ENCODE results near the gene NCAPD3. TPM values are rescaled to one million over a fixed set of nuclear protein-coding genes. Genes with fewer than 3 reads are reported as not detected.

The NCAPD3 gene
- total RNA-seq, 1 experiment from 2014 or later, result 85.0 TPM

GRCh38 chr11:134206185-134206584 is 17.6 kb downstream of the NCAPD3 start:
- Histone ChIP-seq H3F3A (ENCODE audit: low read length, unreplicated experiment) (no peaks in the 10 kb centered on the region), H3K27me3 (ENCODE audit: low read length) (no peaks in the 10 kb centered on the region), H3K4me1 (ENCODE audit: insufficient read depth, low read length) (no peaks in the 10 kb centered on the region), H3K4me3 (ENCODE audit: low read length) (no peak overlapping the region), H3K9ac (ENCODE audit: low read length) (no peak overlapping the region), H3K27ac (ENCODE audit: low read length) (no peak overlapping the region), H3K9me2 (replicated peaks; ENCODE audit: low read length) (no peaks in the 10 kb centered on the region), H4K20me1 (ENCODE audit: low read length) (no peaks in the 10 kb centered on the region), H3K9me3 (ENCODE audit: low read length) (no peaks in the 10 kb centered on the region), H3K36me3 (ENCODE audit: low read depth, low read length) (peaks cover 83% of the 10 kb centered on the region), H3K79me2 (ENCODE audit: low read length) (peaks cover 6% of the 10 kb centered on the region), H3K4me2 (ENCODE audit: low read length) (no peak overlapping the region), H2AFZ (ENCODE audit: low read length) (no peak overlapping the region)
- no peak for ATAC-seq
- ChIA-PET POLR2A (ENCODE audit: unreplicated experiment) (no interaction called here), CTCF (no interaction called here)
- DNase-seq, result no peak
- intact Hi-C loops (cut with micrococcal nuclease), result no loop called here
- TF ChIP-seq, protein P1, sequence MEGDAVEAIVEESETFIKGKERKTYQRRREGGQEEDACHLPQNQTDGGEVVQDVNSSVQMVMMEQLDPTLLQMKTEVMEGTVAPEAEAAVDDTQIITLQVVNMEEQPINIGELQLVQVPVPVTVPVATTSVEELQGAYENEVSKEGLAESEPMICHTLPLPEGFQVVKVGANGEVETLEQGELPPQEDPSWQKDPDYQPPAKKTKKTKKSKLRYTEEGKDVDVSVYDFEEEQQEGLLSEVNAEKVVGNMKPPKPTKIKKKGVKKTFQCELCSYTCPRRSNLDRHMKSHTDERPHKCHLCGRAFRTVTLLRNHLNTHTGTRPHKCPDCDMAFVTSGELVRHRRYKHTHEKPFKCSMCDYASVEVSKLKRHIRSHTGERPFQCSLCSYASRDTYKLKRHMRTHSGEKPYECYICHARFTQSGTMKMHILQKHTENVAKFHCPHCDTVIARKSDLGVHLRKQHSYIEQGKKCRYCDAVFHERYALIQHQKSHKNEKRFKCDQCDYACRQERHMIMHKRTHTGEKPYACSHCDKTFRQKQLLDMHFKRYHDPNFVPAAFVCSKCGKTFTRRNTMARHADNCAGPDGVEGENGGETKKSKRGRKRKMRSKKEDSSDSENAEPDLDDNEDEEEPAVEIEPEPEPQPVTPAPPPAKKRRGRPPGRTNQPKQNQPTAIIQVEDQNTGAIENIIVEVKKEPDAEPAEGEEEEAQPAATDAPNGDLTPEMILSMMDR (conservative IDR thresholded peaks at IDR 0.05; ENCODE audit: low read depth, low read length), result no peak
- TF ChIP-seq EZH2phosphoT487 (IDR thresholded peaks at IDR 0.05; ENCODE audit: borderline replicate concordance, low read length) (no peak), EZH2 (IDR thresholded peaks at IDR 0.05; ENCODE audit: low read length, unreplicated experiment) (no peak)
- no TSS peak for BruUV-seq (replicated peaks)

DNA sequence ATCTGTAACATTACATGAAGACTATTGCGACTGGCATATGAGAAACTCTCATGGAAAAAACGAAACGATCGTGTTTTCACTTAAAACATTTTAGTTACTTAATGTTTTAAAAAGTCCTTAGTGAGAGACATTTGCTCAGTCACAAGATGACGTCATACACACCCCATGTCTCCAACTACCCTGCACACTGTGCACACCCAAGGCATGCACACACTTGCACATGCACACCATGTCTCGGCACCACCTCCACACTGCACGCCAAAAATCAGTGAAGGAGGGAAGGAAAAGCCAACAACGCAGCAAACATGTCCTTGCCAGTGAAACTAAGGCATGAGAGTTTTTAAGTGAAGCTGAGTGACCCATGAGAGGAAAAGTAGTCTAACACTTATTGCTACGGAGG is 18.0 kb downstream of the NCAPD3 start:
- no peak overlapping the region for H3K4me3 ChIP-seq (ENCODE audit: low read length)
- H3K9me3 ChIP-seq (ENCODE audit: low read length), result no peaks in the 10 kb centered on the region
- no TSS peak for BruUV-seq (replicated peaks)
- no peaks in the 10 kb centered on the region for H4K20me1 ChIP-seq (ENCODE audit: low read length)
- ChIA-PET CTCF (no interaction called here), POLR2A (ENCODE audit: unreplicated experiment) (no interaction called here)
- ATAC-seq (no peak), DNase-seq (no peak)
- H3F3A ChIP-seq (ENCODE audit: low read length, unreplicated experiment), result no peaks in the 10 kb centered on the region
- no peak overlapping the region for H2AFZ ChIP-seq (ENCODE audit: low read length)
- H3K9me2 ChIP-seq (replicated peaks; ENCODE audit: low read length), result no peaks in the 10 kb centered on the region
- H3K79me2 ChIP-seq (ENCODE audit: low read length), result peaks cover 2% of the 10 kb centered on the region
- intact Hi-C loops (cut with micrococcal nuclease), result no loop called here
- H3K4me2 ChIP-seq (ENCODE audit: low read length), result no peak overlapping the region
- no peak overlapping the region for H3K27ac ChIP-seq (ENCODE audit: low read length)
- H3K4me1 ChIP-seq (ENCODE audit: insufficient read depth, low read length), result no peaks in the 10 kb centered on the region
- TF ChIP-seq EZH2phosphoT487 (IDR thresholded peaks at IDR 0.05; ENCODE audit: borderline replicate concordance, low read length) (no peak), EZH2 (IDR thresholded peaks at IDR 0.05; ENCODE audit: low read length, unreplicated experiment) (no peak)
- TF ChIP-seq, protein P1 (conservative IDR thresholded peaks at IDR 0.05; ENCODE audit: low read depth, low read length), result no peak
- H3K36me3 ChIP-seq (ENCODE audit: low read depth, low read length), result peaks cover 83% of the 10 kb centered on the region
- H3K27me3 ChIP-seq (ENCODE audit: low read length), result no peaks in the 10 kb centered on the region
- H3K9ac ChIP-seq (ENCODE audit: low read length), result no peak overlapping the region

- POLR2A ChIA-PET (ENCODE audit: unreplicated experiment), result no interaction called here
- H4K20me1 ChIP-seq (ENCODE audit: low read length), result no peaks in the 10 kb centered on the region
- intact Hi-C loops (cut with micrococcal nuclease), result no loop called here
- DNase-seq (no peak), ATAC-seq (no peak)
- no peaks in the 10 kb centered on the region for H3K4me1 ChIP-seq (ENCODE audit: insufficient read depth, low read length)
- BruUV-seq (replicated peaks), result no TSS peak
- H3K27me3 ChIP-seq (ENCODE audit: low read length), result no peaks in the 10 kb centered on the region
- no peak overlapping the region for H3K9ac ChIP-seq (ENCODE audit: low read length)
- no peak overlapping the region for H3K27ac ChIP-seq (ENCODE audit: low read length)
- no peaks in the 10 kb centered on the region for H3F3A ChIP-seq (ENCODE audit: low read length, unreplicated experiment)
- H3K9me3 ChIP-seq (ENCODE audit: low read length), result no peaks in the 10 kb centered on the region
- H3K4me3 ChIP-seq (ENCODE audit: low read length), result no peak overlapping the region
- H3K36me3 ChIP-seq (ENCODE audit: low read depth, low read length), result peaks cover 77% of the 10 kb centered on the region
- no peak overlapping the region for H2AFZ ChIP-seq (ENCODE audit: low read length)
- H3K9me2 ChIP-seq (replicated peaks; ENCODE audit: low read length), result no peaks in the 10 kb centered on the region
- no peak overlapping the region for H3K4me2 ChIP-seq (ENCODE audit: low read length)
- CTCF ChIA-PET, result no interaction called here
- no peak for TF ChIP-seq EZH2phosphoT487 (IDR thresholded peaks at IDR 0.05; ENCODE audit: borderline replicate concordance, low read length)
- TF ChIP-seq, protein P1 (conservative IDR thresholded peaks at IDR 0.05; ENCODE audit: low read depth, low read length), result no peak
- no peak for TF ChIP-seq EZH2 (IDR thresholded peaks at IDR 0.05; ENCODE audit: low read length, unreplicated experiment)
- H3K79me2 ChIP-seq (ENCODE audit: low read length), result no peaks in the 10 kb centered on the region
These were observed 21.1 kb downstream of the NCAPD3 start for GRCh38 chr11:134202661-134203060.

All from PC-3 (cell line).